H1 (cell line): ENCODE data around the gene WDFY4. TPM values are rescaled to one million over a fixed set of nuclear protein-coding genes. Genes with fewer than 3 reads are reported as not detected.

Source experiments
- CHD2 ChIP-seq: IDR thresholded peaks from 2 replicates; pipeline ENCODE4 v1.6.1; 2012; ENCODE audit warnings: low read length, improper control_type of control experiment
- EP300 ChIP-seq, 2 experiments: IDR thresholded peaks; 1 replicate in 1 of 2; 2 replicates in 1 of 2; pipeline ENCODE4 v1.6.1; 2011 to 2012; ENCODE audit warnings: low read depth in 2 of 2, low read length in 2 of 2, mild to moderate bottlenecking in 2 of 2, borderline replicate concordance in 1 of 2, inconsistent platforms in 1 of 2, moderate library complexity in 1 of 2
- FOSL1 ChIP-seq: IDR thresholded peaks from 2 replicates; pipeline ENCODE4 v1.6.1; 2011; ENCODE audit warnings: mild to moderate bottlenecking, low read depth, low read length, moderate library complexity; ENCODE audit not compliant: insufficient read depth
- GABPA ChIP-seq: IDR thresholded peaks from 2 replicates; pipeline ENCODE4 v1.6.1; 2011; ENCODE audit warnings: mild to moderate bottlenecking, low read length, moderate library complexity, borderline replicate concordance; ENCODE audit not compliant: insufficient read depth
- HDAC6 ChIP-seq: IDR thresholded peaks from one replicate; pipeline ENCODE4 v1.7.1; 2012; ENCODE audit warnings: low read depth, mild to moderate bottlenecking, inconsistent platforms, low read length, moderate library complexity
- KDM4A ChIP-seq: IDR thresholded peaks from one replicate; pipeline ENCODE4 v1.7.1; 2012; ENCODE audit warnings: low read depth, mild to moderate bottlenecking, moderate library complexity, low read length, inconsistent platforms; ENCODE audit not compliant: severe bottlenecking
- RBBP5 ChIP-seq: IDR thresholded peaks from 2 replicates; pipeline ENCODE4 v1.7.1; 2012; ENCODE audit warnings: low read depth, mild to moderate bottlenecking, inconsistent platforms, low read length, moderate library complexity, borderline replicate concordance
- SP4 ChIP-seq: IDR thresholded peaks from 2 replicates; pipeline ENCODE4 v1.6.1; 2012; ENCODE audit warnings: low read length, inconsistent platforms
- TAF1 ChIP-seq: IDR thresholded peaks from 2 replicates; pipeline ENCODE4 v1.6.1; 2011; ENCODE audit warnings: mild to moderate bottlenecking, low read depth, low read length
- YY1 ChIP-seq: IDR thresholded peaks from 2 replicates; pipeline ENCODE4 v1.6.1; 2011; ENCODE audit warnings: low read depth, mild to moderate bottlenecking, low read length
- polyA plus RNA-seq, 7 experiments: library from polyadenylated mRNA; depleted of rRNA in 3 of 7; stranded (reverse) in 5 of 7; unstranded in 2 of 7; fragments of >200 nt in 5 of 7; fragments of 200-250 nt in 2 of 7; gene quantifications; 1 replicate in 5 of 7; 2 replicates in 1 of 7; 4 replicates in 1 of 7; pipeline versions ENCODE4 v1.2.1 to v1.2.3, GENCODE V29; 2011 to 2013; ENCODE audit warnings: missing spikeins in 2 of 7, mixed read lengths in 2 of 7
- total RNA-seq: library from RNA; stranded (reverse); fragmentation: NEBNext Ultra II Directional; extraction: Animal tissue kit (Norgen Biotek cat#: 25700); gene quantifications from 2 replicates; pipeline ENCODE4 v1.2.1, GENCODE V29; 2021
- TF ChIP-seq, protein P1 (sequence below): fragments of 300-600 bp; sonication (generic); IDR thresholded peaks from 2 replicates; pipeline ENCODE4 v1.7.1; 2012; ENCODE audit warnings: low read length, moderate library complexity, mild to moderate bottlenecking, inconsistent platforms; ENCODE audit not compliant: insufficient replicate concordance
- TF ChIP-seq, protein P2 (sequence below): IDR thresholded peaks from 2 replicates; pipeline ENCODE4 v1.6.1; 2012; ENCODE audit warnings: inconsistent platforms

Gene WDFY4
- total and polyA plus RNA-seq, 2 of the 8 experiments (the other 6 are each of a cell fraction or from before 2014, with no cell fraction given): not detected

DNA sequence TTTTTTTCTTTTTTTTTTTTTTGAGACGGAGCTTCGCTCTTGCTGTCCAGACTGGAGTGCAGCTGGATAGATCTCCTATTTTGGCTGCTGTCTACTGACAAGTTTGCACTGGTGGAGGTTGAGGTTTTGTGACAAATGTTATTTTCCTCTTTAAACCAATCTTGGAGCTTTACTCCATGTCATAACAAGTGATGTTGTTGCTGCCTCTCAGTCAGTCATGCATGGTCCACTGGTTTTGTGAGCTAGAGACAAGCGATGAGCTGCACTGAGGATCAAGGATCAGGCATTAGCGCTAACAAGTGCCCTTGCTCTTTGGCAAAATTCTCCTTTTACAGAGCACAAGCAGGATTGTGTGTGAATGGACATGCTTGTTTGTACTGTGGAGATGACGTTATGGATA, 805 bp upstream of the WDFY4 start (continued):
- TF ChIP-seq, protein P1, sequence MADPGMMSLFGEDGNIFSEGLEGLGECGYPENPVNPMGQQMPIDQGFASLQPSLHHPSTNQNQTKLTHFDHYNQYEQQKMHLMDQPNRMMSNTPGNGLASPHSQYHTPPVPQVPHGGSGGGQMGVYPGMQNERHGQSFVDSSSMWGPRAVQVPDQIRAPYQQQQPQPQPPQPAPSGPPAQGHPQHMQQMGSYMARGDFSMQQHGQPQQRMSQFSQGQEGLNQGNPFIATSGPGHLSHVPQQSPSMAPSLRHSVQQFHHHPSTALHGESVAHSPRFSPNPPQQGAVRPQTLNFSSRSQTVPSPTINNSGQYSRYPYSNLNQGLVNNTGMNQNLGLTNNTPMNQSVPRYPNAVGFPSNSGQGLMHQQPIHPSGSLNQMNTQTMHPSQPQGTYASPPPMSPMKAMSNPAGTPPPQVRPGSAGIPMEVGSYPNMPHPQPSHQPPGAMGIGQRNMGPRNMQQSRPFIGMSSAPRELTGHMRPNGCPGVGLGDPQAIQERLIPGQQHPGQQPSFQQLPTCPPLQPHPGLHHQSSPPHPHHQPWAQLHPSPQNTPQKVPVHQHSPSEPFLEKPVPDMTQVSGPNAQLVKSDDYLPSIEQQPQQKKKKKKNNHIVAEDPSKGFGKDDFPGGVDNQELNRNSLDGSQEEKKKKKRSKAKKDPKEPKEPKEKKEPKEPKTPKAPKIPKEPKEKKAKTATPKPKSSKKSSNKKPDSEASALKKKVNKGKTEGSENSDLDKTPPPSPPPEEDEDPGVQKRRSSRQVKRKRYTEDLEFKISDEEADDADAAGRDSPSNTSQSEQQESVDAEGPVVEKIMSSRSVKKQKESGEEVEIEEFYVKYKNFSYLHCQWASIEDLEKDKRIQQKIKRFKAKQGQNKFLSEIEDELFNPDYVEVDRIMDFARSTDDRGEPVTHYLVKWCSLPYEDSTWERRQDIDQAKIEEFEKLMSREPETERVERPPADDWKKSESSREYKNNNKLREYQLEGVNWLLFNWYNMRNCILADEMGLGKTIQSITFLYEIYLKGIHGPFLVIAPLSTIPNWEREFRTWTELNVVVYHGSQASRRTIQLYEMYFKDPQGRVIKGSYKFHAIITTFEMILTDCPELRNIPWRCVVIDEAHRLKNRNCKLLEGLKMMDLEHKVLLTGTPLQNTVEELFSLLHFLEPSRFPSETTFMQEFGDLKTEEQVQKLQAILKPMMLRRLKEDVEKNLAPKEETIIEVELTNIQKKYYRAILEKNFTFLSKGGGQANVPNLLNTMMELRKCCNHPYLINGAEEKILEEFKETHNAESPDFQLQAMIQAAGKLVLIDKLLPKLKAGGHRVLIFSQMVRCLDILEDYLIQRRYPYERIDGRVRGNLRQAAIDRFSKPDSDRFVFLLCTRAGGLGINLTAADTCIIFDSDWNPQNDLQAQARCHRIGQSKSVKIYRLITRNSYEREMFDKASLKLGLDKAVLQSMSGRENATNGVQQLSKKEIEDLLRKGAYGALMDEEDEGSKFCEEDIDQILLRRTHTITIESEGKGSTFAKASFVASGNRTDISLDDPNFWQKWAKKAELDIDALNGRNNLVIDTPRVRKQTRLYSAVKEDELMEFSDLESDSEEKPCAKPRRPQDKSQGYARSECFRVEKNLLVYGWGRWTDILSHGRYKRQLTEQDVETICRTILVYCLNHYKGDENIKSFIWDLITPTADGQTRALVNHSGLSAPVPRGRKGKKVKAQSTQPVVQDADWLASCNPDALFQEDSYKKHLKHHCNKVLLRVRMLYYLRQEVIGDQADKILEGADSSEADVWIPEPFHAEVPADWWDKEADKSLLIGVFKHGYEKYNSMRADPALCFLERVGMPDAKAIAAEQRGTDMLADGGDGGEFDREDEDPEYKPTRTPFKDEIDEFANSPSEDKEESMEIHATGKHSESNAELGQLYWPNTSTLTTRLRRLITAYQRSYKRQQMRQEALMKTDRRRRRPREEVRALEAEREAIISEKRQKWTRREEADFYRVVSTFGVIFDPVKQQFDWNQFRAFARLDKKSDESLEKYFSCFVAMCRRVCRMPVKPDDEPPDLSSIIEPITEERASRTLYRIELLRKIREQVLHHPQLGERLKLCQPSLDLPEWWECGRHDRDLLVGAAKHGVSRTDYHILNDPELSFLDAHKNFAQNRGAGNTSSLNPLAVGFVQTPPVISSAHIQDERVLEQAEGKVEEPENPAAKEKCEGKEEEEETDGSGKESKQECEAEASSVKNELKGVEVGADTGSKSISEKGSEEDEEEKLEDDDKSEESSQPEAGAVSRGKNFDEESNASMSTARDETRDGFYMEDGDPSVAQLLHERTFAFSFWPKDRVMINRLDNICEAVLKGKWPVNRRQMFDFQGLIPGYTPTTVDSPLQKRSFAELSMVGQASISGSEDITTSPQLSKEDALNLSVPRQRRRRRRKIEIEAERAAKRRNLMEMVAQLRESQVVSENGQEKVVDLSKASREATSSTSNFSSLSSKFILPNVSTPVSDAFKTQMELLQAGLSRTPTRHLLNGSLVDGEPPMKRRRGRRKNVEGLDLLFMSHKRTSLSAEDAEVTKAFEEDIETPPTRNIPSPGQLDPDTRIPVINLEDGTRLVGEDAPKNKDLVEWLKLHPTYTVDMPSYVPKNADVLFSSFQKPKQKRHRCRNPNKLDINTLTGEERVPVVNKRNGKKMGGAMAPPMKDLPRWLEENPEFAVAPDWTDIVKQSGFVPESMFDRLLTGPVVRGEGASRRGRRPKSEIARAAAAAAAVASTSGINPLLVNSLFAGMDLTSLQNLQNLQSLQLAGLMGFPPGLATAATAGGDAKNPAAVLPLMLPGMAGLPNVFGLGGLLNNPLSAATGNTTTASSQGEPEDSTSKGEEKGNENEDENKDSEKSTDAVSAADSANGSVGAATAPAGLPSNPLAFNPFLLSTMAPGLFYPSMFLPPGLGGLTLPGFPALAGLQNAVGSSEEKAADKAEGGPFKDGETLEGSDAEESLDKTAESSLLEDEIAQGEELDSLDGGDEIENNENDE: no peak
- TF ChIP-seq YY1: no peak
- TF ChIP-seq, protein P2, sequence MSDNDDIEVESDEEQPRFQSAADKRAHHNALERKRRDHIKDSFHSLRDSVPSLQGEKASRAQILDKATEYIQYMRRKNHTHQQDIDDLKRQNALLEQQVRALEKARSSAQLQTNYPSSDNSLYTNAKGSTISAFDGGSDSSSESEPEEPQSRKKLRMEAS: no peak
- TF ChIP-seq FOSL1: no peak
- TF ChIP-seq TAF1: no peak
- TF ChIP-seq EP300 (IDR thresholded peaks at IDR 0.05; ENCODE audit: borderline replicate concordance in 1 of 2, low read depth in 2 of 2, low read length in 2 of 2): no peak
- no peak for TF ChIP-seq HDAC6
- no peak for TF ChIP-seq CHD2
- no peak for TF ChIP-seq SP4
- no peak for TF ChIP-seq GABPA
- TF ChIP-seq RBBP5: no peak
- no peak for TF ChIP-seq KDM4A
